A673 (cell line): ENCODE results near the gene CLCN2.

Experiments
- EZH2 ChIP-seq: fragments of 200-600 bp; sonication (generic); IDR thresholded peaks from 2 replicates; pipeline ENCODE4 v1.6.1; 2017; ENCODE audit warnings: borderline replicate concordance, low read depth, mild to moderate bottlenecking, mixed read lengths, antibody characterized with exemption, low read length; ENCODE audit not compliant: poor library complexity, severe bottlenecking
- TF ChIP-seq, protein P1 (sequence below): fragments of 300-800, 200-600 bp; sonication (generic); conservative IDR thresholded peaks from 2 replicates; pipeline ENCODE4 v1.5.1; 2017; ENCODE audit warnings: low read depth, mild to moderate bottlenecking, antibody characterized with exemption, low read length, moderate library complexity, mixed read lengths

DNA sequence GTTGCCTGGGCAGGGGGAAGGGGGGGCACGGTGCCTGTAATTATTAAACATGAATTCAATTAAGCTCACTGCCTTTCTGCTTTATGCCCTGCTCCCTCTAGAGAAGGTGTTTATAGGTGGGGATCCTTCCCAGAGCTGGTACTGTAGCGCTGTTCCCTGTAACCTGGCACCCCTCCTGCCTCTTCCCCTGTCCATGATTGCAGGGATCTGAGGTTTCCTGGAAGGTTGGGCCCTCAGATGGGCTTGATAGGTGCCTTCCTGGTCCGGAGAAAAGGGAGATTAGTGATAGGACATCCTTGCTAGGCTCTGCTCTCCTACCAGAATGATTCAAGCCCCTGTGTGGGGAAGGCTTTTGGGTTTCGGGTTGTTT is 26.1 kb downstream of the CLCN2 start:
- TF ChIP-seq, protein P1, sequence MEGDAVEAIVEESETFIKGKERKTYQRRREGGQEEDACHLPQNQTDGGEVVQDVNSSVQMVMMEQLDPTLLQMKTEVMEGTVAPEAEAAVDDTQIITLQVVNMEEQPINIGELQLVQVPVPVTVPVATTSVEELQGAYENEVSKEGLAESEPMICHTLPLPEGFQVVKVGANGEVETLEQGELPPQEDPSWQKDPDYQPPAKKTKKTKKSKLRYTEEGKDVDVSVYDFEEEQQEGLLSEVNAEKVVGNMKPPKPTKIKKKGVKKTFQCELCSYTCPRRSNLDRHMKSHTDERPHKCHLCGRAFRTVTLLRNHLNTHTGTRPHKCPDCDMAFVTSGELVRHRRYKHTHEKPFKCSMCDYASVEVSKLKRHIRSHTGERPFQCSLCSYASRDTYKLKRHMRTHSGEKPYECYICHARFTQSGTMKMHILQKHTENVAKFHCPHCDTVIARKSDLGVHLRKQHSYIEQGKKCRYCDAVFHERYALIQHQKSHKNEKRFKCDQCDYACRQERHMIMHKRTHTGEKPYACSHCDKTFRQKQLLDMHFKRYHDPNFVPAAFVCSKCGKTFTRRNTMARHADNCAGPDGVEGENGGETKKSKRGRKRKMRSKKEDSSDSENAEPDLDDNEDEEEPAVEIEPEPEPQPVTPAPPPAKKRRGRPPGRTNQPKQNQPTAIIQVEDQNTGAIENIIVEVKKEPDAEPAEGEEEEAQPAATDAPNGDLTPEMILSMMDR: no peak
- no peak for TF ChIP-seq EZH2
